Keratinocyte (primary cell): Measurements from ENCODE around the gene ELFN2. TPM values are rescaled to one million over a fixed set of nuclear protein-coding genes. Genes with fewer than 3 reads are reported as not detected.

Source experiments
- DNase-seq: peaks from one replicate; pipeline ENCODE4 v3.0.0-alpha.2; 2011; ENCODE audit warnings: low read depth, missing footprints, low spot score
- FAIRE-seq: peaks from 2 replicates; lab custom pipeline; 2011; peaks lifted over from hg19 to GRCh38; lab: Jason Lieb, UNC
- H2AFZ ChIP-seq: 2 replicates; pipeline ENCODE4 v1.6.0; 2012; ENCODE audit warnings: low read length, control low read depth, inconsistent platforms; ENCODE audit not compliant: control insufficient read depth
- H3K27ac ChIP-seq: 2 replicates; pipeline ENCODE4 v1.5.1; 2011; ENCODE audit warnings: low read length; ENCODE audit not compliant: control insufficient read depth, insufficient read depth
- H3K27me3 ChIP-seq: 3 replicates; pipeline ENCODE4 v1.6.0; 2011; ENCODE audit warnings: low read length; ENCODE audit not compliant: control insufficient read depth, insufficient read depth; ENCODE audit errors: extremely low read depth
- H3K36me3 ChIP-seq, 2 experiments: 2 replicates in 1 of 2; 3 replicates in 1 of 2; pipeline ENCODE4 v1.5.1; 2011; ENCODE audit warnings: low read length in 2 of 2, mild to moderate bottlenecking in 1 of 2; ENCODE audit not compliant: control insufficient read depth in 2 of 2, insufficient read depth in 2 of 2; ENCODE audit errors: extremely low read depth in 1 of 2
- H3K4me1 ChIP-seq: 3 replicates; pipeline ENCODE4 v1.5.1; 2011; ENCODE audit warnings: low read length; ENCODE audit not compliant: control insufficient read depth, insufficient read depth; ENCODE audit errors: extremely low read depth
- H3K4me2 ChIP-seq: 3 replicates; pipeline ENCODE4 v1.6.0; 2011; ENCODE audit warnings: low read depth, low read length; ENCODE audit not compliant: control insufficient read depth, insufficient read depth; ENCODE audit errors: extremely low read depth
- H3K4me3 ChIP-seq, 3 experiments: fragments of 200-600 bp in 1 of 3; sonication (generic) in 1 of 3; 2 replicates in 2 of 3; 3 replicates in 1 of 3; pipeline ENCODE4 v1.5.1; 2011 to 2016; ENCODE audit warnings: low read length in 3 of 3, mild to moderate bottlenecking in 3 of 3, control low read depth in 2 of 3, inconsistent platforms in 1 of 3, low read depth in 1 of 3, mixed read lengths in 1 of 3, mixed run types in 1 of 3, moderate library complexity in 1 of 3; ENCODE audit not compliant: control insufficient read depth in 2 of 3, insufficient read depth in 2 of 3; ENCODE audit errors: extremely low read depth in 1 of 3
- H3K79me2 ChIP-seq: 2 replicates; pipeline ENCODE4 v1.6.0; 2012; ENCODE audit warnings: low read length; ENCODE audit not compliant: control insufficient read depth, insufficient read depth
- H3K9ac ChIP-seq: 3 replicates; pipeline ENCODE4 v1.6.0; 2011; ENCODE audit warnings: low read length; ENCODE audit not compliant: control insufficient read depth, insufficient read depth; ENCODE audit errors: extremely low read depth
- H3K9me1 ChIP-seq: 3 replicates; pipeline ENCODE4 v1.6.0; 2011; ENCODE audit warnings: low read length; ENCODE audit not compliant: control insufficient read depth, insufficient read depth; ENCODE audit errors: extremely low read depth
- H3K9me3 ChIP-seq: 2 replicates; pipeline ENCODE4 v1.5.1; 2012; ENCODE audit warnings: low read depth, low read length; ENCODE audit not compliant: control insufficient read depth
- H4K20me1 ChIP-seq: 3 replicates; pipeline ENCODE4 v1.6.0; 2011; ENCODE audit warnings: low read length; ENCODE audit not compliant: control insufficient read depth, insufficient read depth; ENCODE audit errors: extremely low read depth
- CTCF ChIP-seq, 3 experiments: IDR thresholded peaks in 1 of 3; conservative IDR thresholded peaks in 1 of 3; optimal IDR thresholded peaks in 1 of 3; 2 replicates in 2 of 3; 3 replicates in 1 of 3; pipeline versions ENCODE3 to v1.5.1; 2011; ENCODE audit warnings: low read length in 3 of 3, mild to moderate bottlenecking in 3 of 3, moderate library complexity in 2 of 3, control low read depth in 1 of 3, inconsistent platforms in 1 of 3; ENCODE audit not compliant: insufficient read depth in 2 of 3; ENCODE audit errors: extremely low read depth in 1 of 3
- EZH2 ChIP-seq: IDR thresholded peaks from one replicate; pipeline ENCODE4 v1.6.1; 2012; ENCODE audit warnings: inconsistent platforms, mild to moderate bottlenecking, low read length, moderate library complexity
- dilution Hi-C: fragments of 300-500 bp; cut with MboI; formaldehyde crosslinking; loops from one replicate; pipeline ENCODE4 v1.7.0; 2020; ENCODE audit warnings: low sequenced_read_pairs; ENCODE audit not compliant: extremely low pct_ligation_motif_present
- polyA plus RNA-seq, 5 experiments: library from polyadenylated mRNA; depleted of rRNA in 3 of 5; stranded (reverse) in 3 of 5; stranded (forward) in 1 of 5; unstranded in 1 of 5; fragments of >200 nt; gene quantifications; 1 replicate in 1 of 5; 2 replicates in 3 of 5; 3 replicates in 1 of 5; pipeline versions ENCODE4 v1.2.1 to v1.2.3, GENCODE V29; 2011 to 2012; ENCODE audit warnings: missing spikeins in 2 of 5, low read depth in 1 of 5, low replicate concordance in 1 of 5

Gene ELFN2
- polyA plus RNA-seq, 1 donor (not counting 4 experiments of a cell fraction or from before 2014, with no cell fraction given), result 0.13 TPM

DNA sequence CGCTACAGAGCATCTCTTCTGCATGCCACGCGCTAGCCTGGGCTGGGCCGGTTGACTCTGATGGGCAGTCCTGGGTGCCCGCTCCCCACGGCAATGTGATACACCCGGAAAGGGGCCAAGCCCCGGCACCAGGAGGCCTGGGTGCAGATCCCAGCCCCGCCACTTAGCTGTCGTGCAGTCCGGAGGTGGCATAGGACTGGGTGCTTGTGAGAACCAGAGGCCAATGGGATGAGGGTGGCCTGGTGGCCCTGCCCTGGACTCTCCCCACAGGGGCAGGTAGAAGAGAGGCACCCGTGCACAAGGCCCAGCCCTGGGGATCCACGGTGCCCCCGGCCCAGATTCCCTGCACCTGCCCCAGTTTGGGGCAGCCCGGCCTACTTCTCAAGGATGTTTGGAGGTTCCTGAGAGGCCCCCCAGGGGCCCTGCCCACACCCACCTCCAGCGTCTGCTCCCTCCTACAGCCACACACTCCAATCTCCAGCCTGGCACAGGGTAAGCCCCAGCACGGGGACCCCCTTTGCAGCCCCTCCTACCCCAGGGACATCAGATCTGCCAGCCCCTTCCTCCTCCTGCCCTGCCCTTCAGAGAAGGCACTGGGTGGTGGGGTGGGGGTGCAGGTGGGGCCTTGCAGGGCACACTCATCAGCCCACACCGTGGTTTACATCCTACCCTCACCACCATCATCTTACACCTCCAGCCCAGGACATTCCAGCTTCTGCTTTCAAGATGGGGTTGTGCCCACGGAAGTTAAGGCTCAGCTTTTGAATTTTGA, 78.0 kb downstream of the ELFN2 start:
- H3K4me1 ChIP-seq, result peaks cover 5% of the 10 kb centered on the region
- no peak overlapping the region for H3K4me3 ChIP-seq
- H3K36me3 ChIP-seq, result no peaks in the 10 kb centered on the region
- H3K27me3 ChIP-seq, result peaks cover 23% of the 10 kb centered on the region
- H3K27ac ChIP-seq, result no peak overlapping the region
- TF ChIP-seq CTCF (optimal IDR thresholded peaks at IDR 0.05 in 1 of 3, IDR thresholded peaks at IDR 0.05 in 1 of 3, conservative IDR thresholded peaks at IDR 0.05 in 1 of 3; ENCODE audit: extremely low read depth in 1 of 3, insufficient read depth in 2 of 3, low read length in 3 of 3) (no peak), EZH2 (no peak)
- H2AFZ ChIP-seq, result no peak overlapping the region
- no peak for FAIRE-seq
- DNase-seq, result no peak
- H3K9me3 ChIP-seq, result no peaks in the 10 kb centered on the region
- no peaks in the 10 kb centered on the region for H4K20me1 ChIP-seq
- H3K79me2 ChIP-seq, result no peaks in the 10 kb centered on the region
- H3K9ac ChIP-seq, result no peak overlapping the region
- no peak overlapping the region for H3K4me2 ChIP-seq
- dilution Hi-C loops, result no loop called here
- no peaks in the 10 kb centered on the region for H3K9me1 ChIP-seq

DNA sequence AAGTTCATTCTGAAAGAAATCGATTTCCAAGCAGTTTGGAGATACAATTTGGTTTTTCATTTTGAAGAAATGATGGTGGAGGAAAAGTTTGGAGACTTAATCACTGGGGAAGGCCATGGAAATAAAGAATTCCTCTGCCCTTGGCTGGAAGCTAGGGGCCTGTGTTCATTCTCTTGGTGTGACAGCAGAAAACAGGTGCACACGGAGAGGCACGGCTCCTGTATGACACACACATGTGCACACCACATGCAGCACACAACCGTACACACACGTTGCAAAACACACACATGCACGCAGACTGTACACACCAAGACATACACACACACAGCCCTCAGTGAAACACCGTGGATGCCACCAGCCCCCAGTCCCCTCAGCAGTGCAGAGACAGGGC, 80.8 kb downstream of the ELFN2 start:
- TF ChIP-seq CTCF (optimal IDR thresholded peaks at IDR 0.05 in 1 of 3, IDR thresholded peaks at IDR 0.05 in 1 of 3, conservative IDR thresholded peaks at IDR 0.05 in 1 of 3; ENCODE audit: extremely low read depth in 1 of 3, insufficient read depth in 2 of 3, low read length in 3 of 3), result no peak
- no peak for TF ChIP-seq EZH2
- Histone ChIP-seq H3K4me3 (no peak overlapping the region), H3K27me3 (peaks cover 20% of the 10 kb centered on the region), H3K27ac (no peak overlapping the region), H3K4me1 (peaks cover 5% of the 10 kb centered on the region), H2AFZ (no peak overlapping the region), H3K4me2 (no peak overlapping the region), H3K9me3 (no peaks in the 10 kb centered on the region), H3K79me2 (no peaks in the 10 kb centered on the region), H3K9ac (no peak overlapping the region), H3K36me3 (no peaks in the 10 kb centered on the region), H3K9me1 (no peaks in the 10 kb centered on the region), H4K20me1 (no peaks in the 10 kb centered on the region)
- FAIRE-seq, result no peak
- DNase-seq, result no peak
- dilution Hi-C loops, result no loop called here
